K562 (cell line): ENCODE results near the gene TGM3.

ENCODE experiments used
- FOXK1 ChIP-seq: sonication (generic); formaldehyde crosslinking; IDR thresholded peaks from 2 replicates; pipeline ENCODE4 v1.8.0; 2022; ENCODE audit warnings: missing genetic modification reagents, mild to moderate bottlenecking, borderline replicate concordance
- IRF2 ChIP-seq: sonication (generic); formaldehyde crosslinking; IDR thresholded peaks from 2 replicates; pipeline ENCODE4 v1.8.1; 2022; ENCODE audit warnings: mild to moderate bottlenecking, missing genetic modification reagents

DNA sequence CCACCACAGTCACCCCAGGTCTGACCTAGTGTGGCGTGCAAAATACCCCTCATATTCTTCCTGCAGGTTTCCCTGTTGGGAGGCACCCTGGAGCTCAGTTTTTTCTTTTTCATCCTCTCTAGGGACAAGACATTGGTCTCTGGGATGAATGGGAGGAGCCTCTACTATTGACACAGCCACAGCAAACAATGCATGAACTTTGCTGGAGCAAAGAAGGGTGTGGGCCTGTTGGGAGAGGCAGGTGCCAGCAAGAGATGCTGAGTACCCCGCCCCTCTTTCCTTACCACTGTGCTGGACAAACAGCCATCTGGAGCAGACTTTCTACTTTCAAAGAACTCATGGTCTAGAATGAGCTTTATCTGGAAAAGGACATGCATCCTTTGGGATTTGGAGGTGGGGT lies 10.1 kb downstream of the TGM3 start:
- TF ChIP-seq IRF2 (CRISPR knock-in tag) (no peak), FOXK1 (no peak)
